HG03196 (cell line): ENCODE measurements around the gene PKHD1.

Source experiments
- ATAC-seq: cut with Tn5 transposase; IDR thresholded peaks from one replicate; pipeline ENCODE4 v1.9.1; 2021; ENCODE audit not compliant: unreplicated experiment

The PKHD1 gene

GRCh38 chr6:51812231-51812630, 275.2 kb downstream of the PKHD1 start:
- no peak for ATAC-seq

GRCh38 chr6:51805517-51805916, 281.9 kb downstream of the PKHD1 start:
- peak; percentile 90 for ATAC-seq

- no peak for ATAC-seq
These were observed 286.8 kb downstream of the PKHD1 start for GRCh38 chr6:51800603-51801002.

- ATAC-seq, result no peak
These were observed 294.0 kb downstream of the PKHD1 start for GRCh38 chr6:51793393-51793792.

DNA sequence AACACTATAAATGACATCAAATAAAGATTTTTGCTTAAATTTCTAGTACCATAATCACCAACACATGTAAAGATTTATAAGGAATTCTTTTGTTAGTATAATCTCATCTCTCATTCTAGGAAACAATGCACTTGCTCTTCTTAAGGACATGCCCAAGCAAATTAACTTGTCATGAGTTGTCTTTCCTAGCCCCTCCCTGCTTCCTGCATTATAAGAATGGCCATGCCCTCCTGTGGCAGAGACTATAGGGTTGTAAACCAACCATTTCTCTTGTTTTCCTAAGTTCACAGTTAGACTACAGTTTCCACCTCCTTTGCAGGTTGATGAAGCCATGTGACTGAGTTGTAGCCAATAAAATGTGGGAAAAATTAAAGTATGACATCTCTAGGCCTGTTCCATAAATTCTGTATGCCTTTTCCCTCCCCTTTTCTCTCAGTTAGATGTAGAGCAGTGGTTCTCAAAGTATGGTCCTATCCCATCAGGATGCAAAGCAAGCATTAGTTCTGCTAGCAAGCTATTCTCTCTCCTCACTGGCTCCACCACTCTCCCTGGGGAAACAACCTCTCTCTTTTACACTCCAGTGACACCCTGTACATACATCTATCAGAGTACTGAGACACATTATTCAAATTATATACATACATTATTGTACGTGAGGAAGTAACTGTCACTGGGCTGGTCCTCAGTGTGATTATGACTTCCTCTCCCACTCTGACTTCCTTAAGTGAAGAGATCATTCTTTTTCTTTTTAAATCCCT, 295.0 kb downstream of the PKHD1 start:
- no peak for ATAC-seq

GRCh38 chr6:51790946-51791345, 296.5 kb downstream of the PKHD1 start:
- ATAC-seq, result no peak

DNA sequence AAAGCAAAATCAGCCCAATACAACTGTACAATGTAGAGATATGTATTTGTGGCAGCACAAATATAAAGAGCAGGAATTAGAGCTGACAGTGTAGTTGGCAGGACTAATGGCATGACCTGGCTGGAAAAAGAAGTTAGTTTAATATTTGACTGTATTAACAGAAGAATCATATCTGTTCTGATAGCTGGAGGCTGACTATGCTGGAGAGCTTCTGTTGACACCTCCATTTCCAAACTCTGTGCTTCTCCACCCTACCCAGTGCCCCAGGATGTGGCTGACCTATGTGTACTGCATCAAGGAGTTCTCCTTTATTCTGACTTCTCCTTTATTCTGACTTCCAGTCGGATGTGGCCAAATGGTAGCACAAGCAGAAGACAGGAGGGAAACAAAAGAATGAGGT, 299.3 kb downstream of the PKHD1 start:
- no peak for ATAC-seq

GRCh38 chr6:51778666-51779065, 308.7 kb downstream of the PKHD1 start:
- no peak for ATAC-seq

- ATAC-seq, result no peak
These were observed 309.8 kb downstream of the PKHD1 start for GRCh38 chr6:51777618-51778017.

DNA sequence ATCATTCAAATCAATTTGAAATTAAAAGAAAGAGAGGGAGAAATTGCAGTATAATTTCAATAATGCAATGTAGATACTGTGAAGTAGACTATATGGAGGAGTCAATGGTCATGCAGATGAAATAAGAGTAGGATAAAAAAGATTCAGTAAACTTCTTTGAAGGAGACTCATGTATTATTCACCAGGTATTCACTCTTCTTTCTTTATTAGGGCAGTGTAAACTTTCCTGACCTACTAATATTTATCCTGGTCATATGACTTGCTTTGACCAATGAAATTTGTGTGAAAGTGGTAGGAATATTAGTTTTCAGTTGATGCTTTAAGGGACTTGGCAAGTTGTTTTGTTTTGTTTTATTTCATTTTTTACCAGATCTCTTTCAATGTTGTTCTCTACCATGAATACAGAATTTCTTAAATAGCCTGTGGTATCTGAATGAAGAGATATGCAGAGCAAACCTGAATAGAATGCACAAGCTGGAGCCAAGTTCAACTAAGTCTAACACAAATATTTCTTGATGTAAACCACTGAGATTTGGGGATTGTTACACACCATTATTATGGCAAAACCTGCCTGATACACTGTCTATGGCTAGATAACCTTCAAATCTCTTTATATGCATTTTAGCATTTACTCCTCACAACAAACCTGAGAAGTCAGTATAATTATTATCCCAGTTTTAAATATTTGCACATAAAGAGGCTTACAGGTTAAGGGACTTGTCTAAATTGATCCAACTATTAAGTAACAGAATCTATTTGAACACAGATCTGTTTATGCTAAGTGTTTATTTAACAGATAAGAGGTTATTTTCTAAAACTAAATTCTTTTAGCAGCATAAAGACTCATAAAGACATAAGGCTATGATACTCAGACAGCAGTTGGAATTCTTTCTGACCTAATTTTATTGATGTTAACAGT, 311.2 kb downstream of the PKHD1 start:
- no peak for ATAC-seq

- ATAC-seq, result no peak
These were observed 319.3 kb downstream of the PKHD1 start for GRCh38 chr6:51768087-51768486.

DNA sequence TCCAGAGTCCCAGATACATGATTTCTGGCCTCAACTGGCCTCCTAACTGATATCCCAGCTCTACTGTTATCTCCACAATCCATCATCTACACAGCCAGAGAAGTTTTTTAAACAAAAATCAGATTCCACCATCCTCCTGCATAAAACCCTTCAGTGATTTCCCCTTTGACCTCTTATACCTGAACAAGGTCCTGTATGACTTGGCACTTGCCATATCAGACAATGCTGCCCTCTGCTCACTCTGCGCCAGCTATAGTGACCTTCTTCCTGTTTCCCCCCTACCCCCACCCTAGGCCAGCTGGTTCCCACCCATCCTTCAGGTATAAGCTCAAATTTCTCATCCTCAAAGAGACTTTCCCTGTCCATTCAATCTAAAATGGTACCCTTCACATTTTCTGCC, 322.2 kb downstream of the PKHD1 start:
- ATAC-seq, result no peak

GRCh38 chr6:51753635-51754034, 333.8 kb downstream of the PKHD1 start:
- no peak for ATAC-seq

DNA sequence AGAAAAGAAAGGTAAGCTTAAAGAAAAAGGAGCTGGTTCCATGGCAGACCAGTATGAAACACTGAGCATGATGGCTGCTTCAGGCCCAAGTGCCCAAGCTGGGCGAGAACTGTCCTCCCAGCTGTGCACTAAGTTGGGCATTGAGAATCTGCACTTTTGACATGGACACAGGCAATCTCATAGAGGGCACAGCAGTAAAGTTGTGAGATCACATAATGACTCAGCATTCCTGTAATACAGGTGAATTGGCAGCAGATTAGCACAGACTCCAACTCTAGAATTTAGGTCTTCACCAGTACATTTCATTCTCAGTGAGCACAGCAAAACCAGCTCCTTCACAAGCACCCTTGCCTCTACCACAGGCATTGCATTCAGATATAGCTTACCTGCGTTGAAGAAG, 343.4 kb downstream of the PKHD1 start:
- no peak for ATAC-seq

GRCh38 chr6:51740658-51741057, 346.8 kb downstream of the PKHD1 start:
- ATAC-seq, result no peak

GRCh38 chr6:51738614-51739013, 348.8 kb downstream of the PKHD1 start:
- no peak for ATAC-seq

DNA sequence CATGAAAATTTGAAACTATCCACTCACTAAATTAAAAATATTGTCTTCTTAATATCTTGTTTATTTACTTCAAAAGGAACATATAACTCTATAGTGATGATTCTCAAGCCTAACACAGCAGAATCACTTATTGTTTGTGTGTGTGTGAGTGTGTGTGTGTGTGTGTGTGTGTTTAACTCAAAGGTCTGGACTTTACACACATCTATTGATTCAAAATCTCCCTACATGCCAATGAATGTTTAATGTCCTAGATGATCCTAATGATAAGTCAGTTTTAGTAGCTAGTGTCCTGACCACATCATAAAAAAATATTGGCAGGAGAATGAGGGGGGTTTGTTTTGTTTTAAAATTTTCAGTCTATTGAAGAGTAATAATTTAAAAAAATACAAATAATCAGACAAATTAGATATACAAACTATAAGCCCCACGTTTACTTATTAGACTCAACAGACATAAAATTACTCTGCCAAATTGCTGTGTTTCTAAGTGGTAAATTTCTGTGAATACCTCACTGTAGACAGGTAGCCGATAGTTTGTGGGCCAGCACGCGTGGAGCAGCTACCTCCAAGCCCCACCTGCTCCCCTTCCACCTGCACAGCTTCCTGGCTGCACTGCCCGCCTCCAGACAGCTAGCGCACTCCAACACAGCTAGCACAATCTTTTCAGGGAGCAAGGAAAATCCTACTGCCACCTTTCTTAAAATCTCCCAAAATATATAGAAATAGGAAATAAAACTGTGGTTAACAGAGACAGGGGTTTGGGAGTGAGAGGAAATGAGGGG, 349.6 kb downstream of the PKHD1 start:
- ATAC-seq, result no peak

DNA sequence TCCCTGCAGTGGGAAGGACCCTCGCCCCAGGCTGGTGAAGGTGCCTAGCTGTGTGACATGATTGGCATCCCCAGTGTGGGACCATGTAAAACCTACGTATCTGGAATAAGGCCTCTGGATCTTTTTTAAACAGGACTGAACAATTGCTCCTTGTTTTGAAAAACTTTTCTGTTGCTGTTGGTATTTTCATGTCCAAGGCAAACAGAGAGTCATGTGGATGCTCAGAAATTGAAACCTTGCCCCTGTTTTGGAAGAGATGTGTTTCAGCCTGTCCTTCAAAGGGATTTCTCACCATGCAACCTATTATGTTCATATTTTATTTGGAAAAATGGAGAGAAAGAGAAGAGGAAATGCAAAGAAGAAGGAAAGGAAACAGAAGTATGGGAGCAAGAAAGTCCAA, 362.3 kb downstream of the PKHD1 start:
- ATAC-seq, result no peak

- no peak for ATAC-seq
These were observed 367.1 kb downstream of the PKHD1 start for GRCh38 chr6:51720327-51720726.

DNA sequence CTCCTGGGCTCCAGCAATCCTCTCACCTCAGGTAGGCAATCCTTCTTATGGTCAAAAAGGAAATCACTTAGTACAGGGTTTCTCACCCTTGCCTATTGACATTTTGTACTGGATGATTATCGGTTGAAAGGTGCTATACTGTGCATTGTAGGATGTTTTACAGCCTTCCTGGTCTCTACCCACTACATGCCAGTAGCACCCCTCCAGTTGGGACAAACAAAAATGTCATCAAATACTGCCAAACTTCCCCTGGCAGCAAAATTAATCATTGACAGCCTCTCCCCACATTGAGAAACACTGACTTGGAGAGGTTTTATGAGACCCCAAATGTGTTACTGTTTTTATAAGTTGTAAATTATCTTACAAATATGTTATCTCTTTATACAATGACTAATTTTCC, 368.1 kb downstream of the PKHD1 start:
- ATAC-seq, result no peak

GRCh38 chr6:51718533-51718932, 368.9 kb downstream of the PKHD1 start:
- ATAC-seq, result no peak
